Pons (tissue), 1 donor: ENCODE results near the gene ZDHHC22.
A peak's percentile ranks its signal among the peaks of the same experiment; 100 is the strongest.

ENCODE experiments used
- DNase-seq: peaks from one replicate; pipeline ENCODE4 v3.0.0-alpha.2; 2016; ENCODE audit warnings: low spot score

Gene ZDHHC22

DNA sequence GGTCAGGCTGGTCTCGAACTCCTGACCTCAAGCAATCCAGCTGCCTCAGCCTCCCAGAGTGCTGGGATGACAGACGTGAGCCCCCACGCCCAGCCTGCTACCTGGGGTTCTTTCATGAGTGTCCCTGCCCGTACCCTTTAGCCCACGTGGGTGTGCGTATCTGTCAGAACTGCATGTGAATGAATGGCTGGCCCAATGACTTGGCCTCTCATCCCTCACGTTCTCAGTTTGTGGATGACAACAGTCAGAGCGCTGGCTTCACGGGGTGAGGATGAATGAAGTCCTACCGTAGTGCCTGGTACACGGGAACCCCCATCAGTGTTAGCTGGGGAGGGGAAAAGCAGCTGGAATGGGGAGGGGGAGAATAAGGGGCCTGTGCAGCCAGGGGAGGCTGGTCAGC is 16.1 kb upstream of the ZDHHC22 start:
- DNase-seq, result no peak

DNA sequence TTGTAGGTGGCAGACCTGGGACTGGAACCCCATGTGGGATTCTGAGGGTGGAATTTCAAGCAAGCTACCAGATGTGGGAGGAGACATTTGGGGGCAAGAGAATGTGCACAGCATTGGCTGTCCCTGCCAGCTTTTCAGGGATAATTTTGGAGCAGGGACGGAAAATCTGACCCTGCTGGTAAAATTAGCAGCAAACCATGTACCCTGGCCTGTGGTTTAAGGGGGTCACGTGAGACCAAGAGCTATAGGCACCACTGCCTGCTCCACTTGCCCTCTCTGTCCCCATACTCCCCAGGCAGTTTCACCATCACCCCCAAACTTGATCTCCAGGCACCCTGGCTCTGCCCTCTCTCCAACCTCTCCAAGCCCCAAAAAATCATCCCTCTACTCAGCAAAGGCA is 13.5 kb upstream of the ZDHHC22 start:
- DNase-seq, result no peak

DNA sequence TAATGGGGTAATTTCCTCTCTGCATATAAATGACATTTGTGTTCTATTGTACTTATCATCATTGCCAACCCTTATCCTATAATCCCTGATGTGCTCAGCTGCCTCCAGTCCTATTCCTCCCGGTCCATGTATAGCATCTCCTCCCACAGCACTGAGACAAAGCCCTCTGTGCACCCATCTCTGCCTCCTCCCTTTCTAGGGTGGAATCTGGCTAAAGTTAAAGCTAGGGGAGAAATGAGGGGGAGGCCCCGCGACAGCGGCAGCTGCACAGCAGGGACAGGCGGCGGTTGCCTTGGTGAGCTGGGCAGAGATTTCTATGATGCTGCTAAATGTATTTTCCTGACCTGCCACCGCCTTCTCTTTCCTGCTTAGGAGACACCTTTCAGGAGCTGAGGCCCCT is 12.8 kb upstream of the ZDHHC22 start:
- DNase-seq, result no peak

DNA sequence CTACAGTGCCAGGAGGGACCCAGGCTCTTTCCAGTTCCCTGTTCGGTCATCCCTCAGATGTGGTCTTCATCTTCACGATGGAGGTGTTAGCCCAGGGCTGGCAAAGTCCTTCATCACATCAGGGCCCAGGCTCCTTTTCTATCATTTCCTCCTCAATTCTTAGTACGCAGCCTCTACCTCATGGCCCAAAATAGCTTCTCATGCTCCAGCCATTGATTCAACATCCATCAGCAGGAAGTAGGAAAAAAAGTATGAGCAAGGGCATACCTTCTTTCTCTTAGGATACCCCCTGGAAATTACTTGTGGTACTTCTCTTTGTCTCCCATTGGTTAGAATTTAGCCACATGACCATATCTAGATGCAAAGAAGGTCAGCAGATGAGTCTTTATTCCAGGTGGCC is 12.2 kb upstream of the ZDHHC22 start:
- no peak for DNase-seq

DNA sequence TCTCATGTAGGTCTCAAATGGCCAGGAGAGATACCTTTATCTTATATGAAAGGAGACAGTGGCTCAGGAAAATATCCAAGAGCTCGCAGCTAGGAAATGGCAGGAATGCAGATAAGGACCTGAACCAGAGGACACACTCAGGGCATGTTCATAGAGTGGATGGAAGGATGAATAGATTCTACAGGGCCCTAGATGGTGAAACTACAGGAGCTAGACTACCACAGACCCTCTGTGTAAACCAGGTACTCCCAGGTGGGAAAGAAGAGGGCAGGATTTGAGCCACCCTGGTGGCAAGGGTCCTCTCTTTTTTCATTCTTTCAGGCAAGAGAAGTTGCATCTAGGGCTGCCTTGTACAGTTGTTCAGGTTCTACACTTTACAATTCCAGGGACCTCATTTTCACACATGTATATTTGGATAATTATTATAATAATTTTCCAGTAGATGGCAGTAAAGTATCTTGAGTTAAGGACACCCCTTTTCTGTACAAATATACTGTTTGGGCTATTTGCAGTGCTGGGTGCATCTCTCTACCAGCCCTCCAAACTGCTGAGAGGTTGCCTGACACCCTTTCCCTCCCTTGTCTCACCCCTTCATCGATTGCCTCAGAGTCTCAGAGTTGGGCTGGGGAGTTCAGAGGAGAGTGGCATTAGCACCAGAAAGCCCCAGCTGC is 10.5 kb upstream of the ZDHHC22 start:
- DNase-seq, result peak; percentile 31

DNA sequence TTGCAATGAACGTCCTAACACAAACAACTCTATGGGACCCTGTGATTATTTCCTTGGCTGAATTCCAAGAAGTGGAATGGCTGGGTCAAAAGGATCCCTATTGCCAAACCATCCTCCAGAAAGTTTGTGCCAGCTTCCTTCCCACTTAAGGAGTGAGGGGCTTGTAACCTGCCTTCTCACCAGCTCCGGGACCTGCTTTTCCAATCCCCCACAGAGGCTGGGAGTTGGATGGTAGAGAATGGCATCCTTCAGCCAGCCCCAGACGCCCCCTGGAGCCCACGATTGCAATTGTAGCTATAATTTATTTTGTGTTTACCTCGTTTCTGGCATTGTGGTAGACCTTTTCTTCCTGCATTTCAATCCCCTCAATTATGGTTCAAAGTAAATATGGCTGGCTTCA is 9.7 kb upstream of the ZDHHC22 start:
- no peak for DNase-seq

DNA sequence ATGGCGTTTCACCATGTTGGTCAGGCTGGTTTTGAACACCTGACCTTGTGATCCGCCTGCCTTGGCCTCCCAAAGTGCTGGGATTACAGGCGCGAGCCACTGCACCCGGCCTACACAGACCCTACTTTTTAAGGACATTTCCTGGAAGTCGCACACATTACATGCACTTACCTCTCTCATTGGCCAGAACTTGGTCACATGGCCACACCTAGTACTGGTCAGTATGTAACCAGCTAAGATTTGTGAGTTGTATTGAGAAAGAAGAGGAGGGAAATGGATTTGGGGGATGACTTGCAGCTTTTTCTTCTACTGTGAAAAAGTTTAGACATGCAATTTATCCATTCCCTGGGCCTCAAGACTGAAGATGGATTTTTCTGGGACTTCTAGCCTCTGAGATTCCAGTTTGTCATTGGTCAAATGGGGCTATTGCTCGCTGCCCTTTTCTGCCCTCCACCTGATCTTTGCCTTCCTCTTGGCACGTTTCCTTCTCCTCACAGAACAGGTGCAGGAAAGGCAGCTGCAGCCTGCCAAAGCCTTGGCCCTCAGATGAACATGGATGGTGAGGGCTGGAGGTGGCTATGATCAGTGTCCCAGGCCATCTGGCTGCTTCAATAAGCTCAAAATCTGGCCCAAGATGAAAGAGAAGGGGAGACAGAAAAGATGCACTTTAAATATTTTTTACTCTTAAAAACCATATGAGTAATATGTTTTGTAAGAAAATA is 7.1 kb upstream of the ZDHHC22 start:
- no peak for DNase-seq

DNA sequence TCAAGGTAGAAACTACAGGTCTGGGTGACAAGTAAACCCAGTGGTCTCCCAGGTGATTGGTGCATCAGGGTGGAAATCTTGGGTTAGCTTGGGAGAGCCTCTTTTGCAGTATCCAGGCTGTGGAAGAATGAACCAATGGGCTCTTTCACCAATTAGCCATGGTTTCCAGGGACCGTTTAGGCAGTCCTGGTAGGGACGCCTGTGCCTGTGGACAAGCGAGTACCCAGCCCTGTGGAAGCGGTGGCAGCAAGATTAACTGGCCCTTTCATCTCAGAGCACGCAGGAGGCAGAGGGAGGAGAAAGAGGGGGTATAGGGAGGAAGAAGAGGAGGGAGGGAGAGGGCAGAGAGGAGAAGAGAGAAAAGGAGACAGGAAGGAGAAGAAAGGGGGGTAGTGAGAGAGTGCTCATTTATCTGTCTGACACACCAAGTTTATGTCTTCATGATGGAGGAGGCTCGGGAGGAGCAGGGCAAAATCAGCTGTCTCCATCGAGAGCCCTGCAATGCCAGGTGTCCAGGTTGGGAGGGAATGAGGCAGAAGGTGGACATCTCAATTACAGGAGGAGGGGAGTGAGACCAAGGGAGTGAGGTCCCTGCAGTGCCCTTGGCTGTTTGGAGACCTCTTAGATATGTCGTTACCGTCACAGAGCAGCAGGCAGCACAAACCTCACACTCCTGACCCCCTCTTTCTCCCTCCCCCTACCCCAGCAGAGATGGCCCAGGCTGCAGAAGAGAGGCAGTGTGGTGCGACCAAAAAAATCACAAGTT is 4.6 kb upstream of the ZDHHC22 start:
- no peak for DNase-seq

DNA sequence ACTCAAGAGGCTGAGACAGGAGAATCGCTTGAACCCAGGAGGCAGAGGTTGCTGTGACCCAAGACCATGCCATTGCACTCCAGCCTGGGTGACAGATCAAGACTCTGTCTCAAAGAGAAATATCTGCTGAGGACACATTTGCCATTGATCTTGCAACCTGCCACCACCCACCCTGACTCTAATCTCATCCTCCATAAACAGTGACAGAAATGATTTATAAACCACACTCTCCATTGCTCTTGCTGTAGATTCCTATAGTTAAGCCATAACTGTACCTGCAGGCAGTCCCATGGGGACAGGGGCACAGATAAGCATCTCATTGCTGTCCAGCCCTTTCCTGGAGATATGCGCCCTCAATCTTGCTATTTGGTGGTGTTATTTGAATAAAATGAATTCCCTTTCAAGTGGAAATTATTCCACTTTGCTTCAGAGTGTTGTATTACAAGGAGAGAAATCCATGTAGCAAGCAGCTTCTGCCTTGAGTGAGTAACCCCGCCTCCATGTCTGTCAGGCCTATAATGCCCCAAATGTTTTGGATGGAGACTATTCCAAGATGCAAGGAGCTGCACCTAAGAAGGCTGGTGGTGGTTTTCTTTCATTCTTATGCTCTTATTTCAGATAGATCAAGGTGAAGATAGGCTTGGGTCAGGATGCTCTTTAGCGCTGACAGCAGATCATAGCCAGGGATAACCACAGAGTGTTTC is 3.0 kb upstream of the ZDHHC22 start:
- DNase-seq, result no peak

DNA sequence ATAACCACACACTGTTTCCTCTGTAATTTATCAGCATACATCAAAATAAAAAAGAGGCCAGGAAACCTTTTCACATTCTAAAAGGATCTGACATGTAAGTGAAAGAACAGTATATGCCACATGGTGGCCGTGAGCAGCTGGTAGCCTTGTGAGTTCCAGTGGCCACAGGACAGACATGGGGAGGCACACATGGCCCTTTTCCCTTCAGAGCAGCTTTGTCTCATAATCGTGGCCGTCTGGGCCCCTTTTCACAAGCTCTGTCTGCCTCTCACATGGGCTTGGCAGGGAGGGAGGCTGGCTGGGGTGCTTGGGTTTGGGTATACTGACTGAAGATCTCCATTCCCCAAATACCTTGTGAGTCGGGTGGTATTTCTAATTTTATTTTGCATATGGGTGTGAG is 1.5 kb upstream of the ZDHHC22 start:
- no peak for DNase-seq

DNA sequence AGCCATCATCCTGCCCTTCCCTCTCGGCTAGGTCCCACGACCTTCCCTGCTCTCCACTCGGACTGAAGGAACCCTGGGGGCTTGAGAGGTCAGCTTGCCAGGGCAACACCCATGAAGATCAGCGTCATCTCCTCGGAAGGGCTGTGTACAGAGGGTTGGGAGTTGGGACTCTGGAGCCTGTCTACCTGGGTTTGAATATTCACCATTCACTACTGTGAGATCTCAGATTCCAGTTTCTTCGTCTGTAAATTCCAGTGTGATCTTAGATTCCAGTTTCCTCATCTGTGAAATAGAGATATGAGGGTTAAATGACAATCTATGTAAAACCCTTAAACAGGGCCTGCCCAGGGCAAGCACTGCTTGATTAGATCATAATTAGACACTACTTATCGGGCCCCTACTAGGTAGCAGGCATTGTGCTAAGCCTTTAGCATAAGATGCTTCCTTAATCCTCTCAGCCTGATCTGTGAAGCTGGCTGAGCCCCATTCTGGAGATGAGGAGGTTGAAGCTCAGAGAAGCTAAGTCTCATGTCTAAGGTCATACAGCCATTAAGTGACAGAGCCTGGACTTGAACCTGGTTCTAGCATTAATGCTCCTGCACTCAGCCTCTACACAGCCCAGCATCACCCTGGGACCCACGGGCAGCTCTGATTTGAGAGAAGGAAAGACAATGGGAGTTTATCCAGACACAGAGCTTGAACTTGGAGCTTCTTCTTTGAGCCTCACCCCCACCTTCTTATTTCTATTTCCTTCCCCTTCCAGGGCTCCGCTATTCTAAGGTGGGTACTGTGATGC is 612 bp upstream of the ZDHHC22 start:
- DNase-seq, result no peak

DNA sequence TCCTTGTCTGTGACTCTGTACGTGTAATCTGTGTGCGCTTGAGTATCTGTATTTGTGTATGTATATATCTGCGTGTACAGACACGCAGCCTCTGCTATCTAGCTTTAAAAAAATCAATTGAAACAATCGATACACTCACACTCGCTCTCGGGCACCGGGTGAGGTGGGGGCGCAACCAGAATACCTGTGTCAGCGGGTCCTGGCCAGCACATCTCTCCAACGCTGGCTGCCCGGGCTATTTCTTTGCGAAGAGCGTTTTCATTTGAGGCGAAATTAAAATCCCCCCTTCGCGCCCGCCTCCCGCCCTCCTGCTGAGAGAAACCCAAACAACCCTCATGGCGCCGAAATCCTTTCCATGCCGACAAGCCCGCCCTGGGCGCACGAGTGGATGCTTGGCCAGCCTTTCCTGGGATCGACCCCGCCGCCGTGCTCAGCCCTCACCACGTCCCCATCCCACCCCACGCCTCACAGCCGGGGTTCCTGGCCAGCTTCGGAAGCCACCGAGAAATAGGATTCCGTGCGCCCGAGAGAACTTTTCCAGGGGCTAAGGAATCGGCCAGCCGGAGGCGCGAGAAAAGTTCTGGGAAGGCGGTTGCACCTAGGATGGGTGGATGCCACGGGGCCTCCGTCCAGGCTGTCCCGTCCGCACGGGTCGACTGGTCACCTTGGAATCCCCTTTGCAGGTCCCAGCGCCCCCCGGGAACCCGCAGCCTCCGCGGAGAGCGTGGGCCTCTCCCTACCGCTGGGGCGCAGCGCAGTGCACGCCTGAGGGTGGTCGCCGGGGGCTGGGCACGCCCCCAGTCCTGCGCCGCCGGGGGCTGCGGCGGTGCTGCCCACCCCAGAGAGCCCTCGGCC is 1.0 kb downstream of the ZDHHC22 start:
- DNase-seq, result no peak

DNA sequence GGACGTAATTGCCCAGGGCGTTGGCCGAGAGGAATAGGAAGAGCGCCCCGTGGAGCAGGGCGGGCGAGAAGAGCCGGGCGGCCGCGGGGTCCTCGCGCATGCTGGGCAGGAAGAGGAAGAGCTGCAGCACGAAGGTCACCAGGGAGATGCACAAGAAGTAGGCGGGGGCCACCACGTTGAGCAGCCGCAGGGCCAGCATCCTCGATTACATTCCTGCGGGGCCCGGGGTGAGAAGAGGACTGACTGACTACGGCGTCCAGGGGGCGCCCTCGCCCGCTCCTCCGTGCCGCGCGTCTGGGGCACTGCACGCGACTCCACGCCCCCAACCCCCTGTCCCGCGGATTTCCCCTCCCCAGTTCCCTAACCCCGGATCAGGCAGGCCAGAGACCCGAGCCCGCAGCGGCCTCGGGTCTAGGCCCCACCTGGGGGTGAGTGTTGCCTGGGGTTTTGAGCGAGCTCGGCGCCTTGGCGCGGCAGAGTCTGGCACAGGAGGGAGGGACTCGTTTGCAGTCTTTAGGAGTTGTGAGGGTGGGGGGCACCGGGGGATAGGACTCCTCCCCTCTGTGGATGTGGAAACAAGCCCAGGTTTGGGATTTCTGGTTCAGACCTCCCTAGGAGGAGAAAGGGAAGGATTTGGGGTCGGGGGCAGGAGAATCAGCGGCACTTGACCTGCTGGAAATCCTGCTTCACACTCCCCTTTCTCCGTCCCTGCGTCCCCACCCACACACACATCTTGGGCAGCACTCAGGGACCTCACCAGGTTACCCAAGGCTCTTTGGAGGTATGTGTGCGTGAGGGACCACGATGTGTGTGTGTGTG is 1.8 kb downstream of the ZDHHC22 start:
- no peak for DNase-seq

DNA sequence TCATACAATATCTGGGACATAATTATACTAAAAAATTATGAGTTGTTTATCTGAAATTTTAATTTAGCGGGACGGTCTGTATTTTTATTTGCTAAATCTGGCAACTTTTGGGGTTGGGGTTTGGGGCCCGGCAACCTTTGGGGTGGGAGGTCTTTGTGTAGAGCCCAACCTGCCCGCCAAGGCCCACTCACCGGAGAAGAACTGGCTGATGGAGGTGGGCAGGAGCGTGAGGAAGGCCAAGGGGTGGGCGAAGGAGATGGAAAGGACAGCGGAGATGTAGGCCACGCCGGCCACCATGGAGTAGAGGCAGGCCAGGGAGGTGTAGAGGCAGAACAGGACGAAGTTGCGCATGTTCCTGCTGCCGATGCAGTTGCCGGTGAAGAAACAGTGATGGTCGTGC is 2.6 kb downstream of the ZDHHC22 start:
- no peak for DNase-seq

DNA sequence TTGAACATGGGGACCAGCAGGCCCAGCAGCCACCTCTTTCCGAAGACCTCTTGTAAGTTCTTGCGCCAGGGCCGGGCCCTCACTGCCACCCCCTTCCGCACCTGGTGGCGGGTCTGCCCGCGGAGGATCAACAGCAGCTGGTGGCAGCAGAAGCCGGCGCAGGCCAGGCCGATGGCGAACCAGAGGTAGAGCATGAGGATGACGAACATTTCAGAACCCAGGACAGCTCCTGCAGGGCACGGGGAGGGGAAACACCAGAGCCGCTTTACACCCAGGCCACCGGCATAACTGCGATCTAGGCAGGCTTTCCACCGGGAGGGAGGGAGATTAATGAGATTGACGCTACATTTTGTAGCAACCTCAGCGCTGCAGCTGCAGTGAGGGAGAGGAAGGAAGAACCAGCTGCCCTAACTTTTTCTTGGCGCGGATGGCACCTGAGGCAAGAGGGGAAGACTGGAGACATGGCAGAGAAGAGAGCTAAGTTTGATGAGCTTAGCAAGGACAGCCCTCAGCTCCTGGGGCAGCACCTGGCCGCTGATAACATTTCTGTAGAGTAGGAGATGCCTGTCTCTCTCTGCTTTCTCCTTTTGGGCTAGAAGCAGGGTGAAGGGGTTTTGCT is 7.8 kb downstream of the ZDHHC22 start:
- DNase-seq, result no peak

DNA sequence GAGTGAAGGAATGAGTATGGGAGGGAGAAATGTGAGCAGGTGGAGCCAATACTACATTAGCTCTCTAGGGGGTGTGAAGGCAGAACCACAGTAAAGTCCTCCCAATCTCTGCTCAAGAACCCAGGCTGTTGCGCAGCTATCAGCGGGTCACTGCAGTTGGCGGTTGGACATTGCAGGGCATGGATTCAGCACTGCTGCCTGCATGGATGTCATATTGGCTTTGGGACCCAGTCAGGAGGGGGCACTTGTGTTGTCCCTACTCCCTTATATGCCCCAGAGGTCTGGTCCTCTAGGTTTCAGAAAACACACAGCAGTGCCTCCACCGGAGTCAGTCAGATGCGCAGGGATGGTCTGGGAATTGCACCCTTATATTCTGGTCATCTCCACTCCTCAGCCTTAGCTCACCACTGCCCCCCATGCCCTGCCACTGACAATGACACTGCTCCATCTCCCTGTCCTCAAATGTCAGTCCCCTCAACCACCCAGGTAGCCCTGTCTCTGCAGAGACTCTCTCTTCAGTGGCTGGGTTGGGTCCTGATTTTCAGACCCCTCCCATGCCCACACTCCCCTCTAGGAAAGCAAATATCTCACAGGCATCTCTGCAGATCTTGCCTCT is 9.6 kb downstream of the ZDHHC22 start:
- DNase-seq, result no peak

DNA sequence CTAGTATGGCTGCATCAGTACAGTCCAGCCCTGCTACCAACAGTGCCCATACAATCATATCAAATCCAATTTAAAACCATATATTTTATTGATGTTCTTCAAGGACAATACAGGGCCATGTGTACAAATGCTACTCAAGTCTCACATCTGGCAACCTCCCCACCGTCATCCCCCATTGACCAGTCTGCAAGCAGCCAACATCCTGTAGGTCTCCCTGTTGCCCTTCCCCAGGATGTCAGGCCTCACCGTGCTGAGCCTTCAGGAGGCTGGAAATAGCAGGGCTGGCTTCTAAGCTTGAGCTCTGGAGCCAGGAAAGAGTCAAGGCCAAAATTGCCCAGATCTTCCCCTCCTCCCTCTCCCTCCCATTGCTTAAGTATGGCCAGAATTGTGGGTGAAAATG is 10.4 kb downstream of the ZDHHC22 start:
- no peak for DNase-seq

DNA sequence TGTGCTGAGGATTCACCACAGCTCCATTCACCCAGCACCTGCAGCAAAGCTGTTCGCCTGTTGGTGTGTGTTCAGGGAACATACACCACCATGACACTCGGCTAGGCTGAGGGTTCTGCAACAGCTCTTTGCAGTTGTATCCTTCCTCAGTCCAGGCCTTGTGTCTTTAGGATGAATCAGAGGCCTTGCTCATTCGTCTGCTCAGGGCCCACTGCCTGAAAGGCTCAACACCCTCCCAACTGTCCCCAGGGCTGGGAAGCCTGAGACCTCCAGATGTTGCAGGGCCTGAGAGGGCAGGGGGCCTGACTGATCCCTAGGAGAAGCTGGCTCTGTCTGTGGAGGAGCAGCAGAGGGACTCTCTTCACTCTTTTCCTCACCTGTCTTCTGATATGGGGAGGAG is 11.2 kb downstream of the ZDHHC22 start:
- no peak for DNase-seq

DNA sequence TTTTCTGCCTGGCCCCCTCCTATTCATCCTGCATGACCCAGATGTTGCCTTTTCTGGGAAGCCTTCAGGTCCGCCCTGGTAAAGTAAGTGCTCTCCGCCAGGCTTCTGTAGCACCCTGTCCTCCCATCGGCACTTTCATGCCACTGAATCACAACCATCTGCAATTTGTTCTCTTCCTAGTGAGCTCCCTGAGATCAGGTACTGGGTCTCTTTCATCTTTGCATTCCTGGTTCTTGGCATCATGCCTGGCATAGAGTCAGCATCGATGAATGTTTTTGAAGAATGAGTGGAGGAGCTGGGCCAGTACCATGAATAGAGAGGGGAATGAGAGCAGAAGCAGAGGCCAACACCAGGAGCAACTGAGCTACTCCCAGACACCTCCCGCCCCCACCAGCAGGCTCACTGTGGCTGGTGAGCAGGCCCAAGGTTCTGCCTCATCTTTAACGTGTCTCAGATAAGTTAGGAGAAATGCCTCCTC is 13.1 kb downstream of the ZDHHC22 start:
- no peak for DNase-seq
